WERI-Rb-1 (cell line): ENCODE data around the gene LOXL3.
A peak's percentile ranks its signal among the peaks of the same experiment; 100 is the strongest.
"Not testable (repeated sequence)": the region's sequence is repeated elsewhere in the genome, so short reads cannot be mapped to it uniquely, and the experiment has no call there.

ENCODE experiments used
- DNase-seq: peaks from one replicate; pipeline ENCODE4 v3.0.0-alpha.2; 2020
- H3K27ac ChIP-seq: fragments of 250-450 bp; sonication (Bioruptor Pico); 2 replicates; pipeline ENCODE4 v1.5.1; 2020; ENCODE audit warnings: mild to moderate bottlenecking, moderate library complexity
- H3K27me3 ChIP-seq: fragments of 250-450 bp; sonication (Bioruptor Pico); 2 replicates; pipeline ENCODE4 v1.5.1; 2021; ENCODE audit warnings: mild to moderate bottlenecking, low read depth, moderate library complexity; ENCODE audit not compliant: insufficient read depth, severe bottlenecking
- H3K36me3 ChIP-seq: fragments of 250-450 bp; sonication (Bioruptor Pico); 2 replicates; pipeline ENCODE4 v1.5.1; 2020; ENCODE audit warnings: mild to moderate bottlenecking, moderate library complexity
- H3K4me3 ChIP-seq: 2 replicates; pipeline ENCODE4 v1.5.1; 2011; ENCODE audit warnings: low read depth, mild to moderate bottlenecking, control low read depth, low read length
- H3K9me3 ChIP-seq: fragments of 250-450 bp; sonication (Bioruptor Pico); 2 replicates; pipeline ENCODE4 v1.5.1; 2021; ENCODE audit warnings: mild to moderate bottlenecking, moderate library complexity; ENCODE audit not compliant: severe bottlenecking
- CTCF ChIP-seq: IDR thresholded peaks from 2 replicates; pipeline ENCODE4 v1.5.1; 2011; ENCODE audit warnings: low read depth, mild to moderate bottlenecking, control low read depth, inconsistent platforms, low read length

The LOXL3 gene

GRCh38 chr2:74489906-74490305 lies 63.8 kb downstream of the LOXL3 start:
- Histone ChIP-seq H3K9me3 (no peaks in the 10 kb centered on the region), H3K36me3 (peaks cover 62% of the 10 kb centered on the region), H3K4me3 (peak overlapping the region; percentile 2; the same call in 1 of the 2 replicates), H3K27ac (peak overlapping the region; percentile 65), H3K27me3 (no peaks in the 10 kb centered on the region)
- no peak for DNase-seq
- no peak for TF ChIP-seq CTCF

GRCh38 chr2:74488643-74489481 lies 64.9 kb downstream of the LOXL3 start:
- no peaks in the 10 kb centered on the region for H3K9me3 ChIP-seq
- DNase-seq: peak; percentile 96
- H3K27me3 ChIP-seq: no peaks in the 10 kb centered on the region
- H3K27ac ChIP-seq: peak overlapping the region; percentile 63
- H3K36me3 ChIP-seq: peaks cover 54% of the 10 kb centered on the region
- no peak overlapping the region for H3K4me3 ChIP-seq
- TF ChIP-seq CTCF: peak; percentile 36; the same call in 1 of the 2 replicates

- TF ChIP-seq CTCF: no peak
- H3K4me3 ChIP-seq: no peak overlapping the region
- H3K27me3 ChIP-seq: no peaks in the 10 kb centered on the region
- no peak for DNase-seq
- no peak overlapping the region for H3K27ac ChIP-seq
- H3K36me3 ChIP-seq: peaks cover 34% of the 10 kb centered on the region
- no peaks in the 10 kb centered on the region for H3K9me3 ChIP-seq
Observed at GRCh38 chr2:74486141-74486540, 67.6 kb downstream of the LOXL3 start.

- Histone ChIP-seq H3K27ac (peak overlapping the region; percentile 97), H3K4me3 (peak overlapping the region; percentile 83), H3K36me3 (peaks cover 42% of the 10 kb centered on the region)
- H3K9me3 ChIP-seq, H3K27me3 ChIP-seq, DNase-seq: not testable (repeated sequence)
Observed at GRCh38 chr2:74483675-74484164, 70.0 kb downstream of the LOXL3 start.

GRCh38 chr2:74482801-74483674 lies 70.7 kb downstream of the LOXL3 start, which contains the start of the genes CCDC142 and TTC31:
CCDC142 (minus strand) TSS chr2:74482998; CDS start chr2:74482837, 161 bp downstream.
TTC31 (plus strand) TSS chr2:74483081; CDS start chr2:74483096, 15 bp downstream.
- peak within 1 kb of the TSS; percentile 83 for H3K4me3 ChIP-seq

More at GRCh38 chr2:74482801-74483674, 70.7 kb downstream of the LOXL3 start, which contains the start of the genes CCDC142 and TTC31:
- peak; percentile 96 for TF ChIP-seq CTCF
- DNase-seq: peak; percentile 99
- H3K27ac ChIP-seq: peak within 1 kb of the TSS; percentile 97
- H3K36me3 ChIP-seq: peaks cover 38% of the 10 kb centered on the region
- H3K27me3 ChIP-seq: no peaks in the 10 kb centered on the region
- no peaks in the 10 kb centered on the region for H3K9me3 ChIP-seq
